Measurements from ENCODE around the gene PPP3CA.

PPP3CA gene

GRCh38 chr4:100985576-100985975 is 361.8 kb downstream of the PPP3CA start:
- DNase-seq, result no peak

GRCh38 chr4:100984901-100985300 is 362.4 kb downstream of the PPP3CA start:
- DNase-seq, result no peak

- no peak for DNase-seq
Measured at GRCh38 chr4:100983426-100983825, 363.9 kb downstream of the PPP3CA start.

DNA sequence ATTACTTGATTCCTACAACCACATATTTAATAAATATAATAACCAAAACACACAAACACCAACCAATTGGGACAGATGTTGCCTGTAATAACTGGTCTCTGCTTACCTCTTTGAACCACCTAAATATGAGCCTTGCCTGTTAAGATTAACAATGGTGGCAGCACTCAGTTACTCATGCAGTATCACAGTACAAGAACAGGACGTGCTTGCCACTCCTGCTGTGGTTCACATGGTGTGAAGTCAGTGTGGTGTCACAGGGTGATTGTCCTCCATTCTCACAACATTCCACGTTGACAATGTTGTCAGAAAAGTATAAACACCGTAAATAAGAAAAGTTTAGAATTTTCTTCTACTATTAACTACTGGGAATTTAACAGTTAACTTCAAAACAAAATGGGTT is 365.0 kb downstream of the PPP3CA start:
- no peak for DNase-seq

- peak; percentile 5 for DNase-seq
Measured at GRCh38 chr4:100981447-100982204, 365.7 kb downstream of the PPP3CA start.

DNA sequence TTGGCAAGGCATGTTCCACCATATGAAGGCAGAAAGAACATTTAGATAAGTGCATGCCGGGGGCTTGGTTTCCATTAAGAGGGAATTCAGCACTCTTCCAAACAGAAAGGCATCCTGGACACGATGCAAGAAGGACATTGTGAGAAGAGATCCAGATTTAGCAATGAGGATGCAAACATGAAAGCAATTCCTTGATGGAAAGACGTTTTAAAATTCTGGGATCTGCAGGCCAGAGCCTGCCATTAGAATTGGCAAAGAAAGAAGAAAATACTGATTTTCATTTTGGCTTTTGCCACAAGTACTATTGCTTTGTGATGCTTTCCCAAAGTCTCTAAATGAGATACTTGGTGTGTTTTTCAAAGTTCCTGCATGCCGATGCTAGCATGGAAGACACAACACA is 367.6 kb downstream of the PPP3CA start:
- no peak for DNase-seq

- DNase-seq, result no peak
Measured at GRCh38 chr4:100977746-100978397, 369.5 kb downstream of the PPP3CA start.

GRCh38 chr4:100977274-100977673 is 370.1 kb downstream of the PPP3CA start:
- no peak for DNase-seq
